HCT116 (cell line): ENCODE measurements around the gene CORO2B. TPM values are rescaled to one million over a fixed set of nuclear protein-coding genes. Genes with fewer than 3 reads are reported as not detected.
A peak's percentile ranks its signal among the peaks of the same experiment; 100 is the strongest.

Experiments
- ATAC-seq: fragments of 200-7000 bp; cut with Tn5 transposase; 2 replicates; pipeline ENCODE4 v1.9.1; 2020; ENCODE audit warnings: mild to moderate bottlenecking, moderate library complexity
- BruUV-seq: library from RNA; stranded (reverse); fragments of 400-500 nt; replicated peaks from 2 replicates; lab custom pipeline; 2021; lab: Mats Ljungman, UMichigan
- CTCF ChIA-PET: fragments of 300-600 bp; sonication (Branson Sonifier 250); formaldehyde crosslinking; loops from one replicate; lab custom pipeline; 2021; ENCODE audit warnings: antibody characterized with exemption; lab: Charles Lee
- POLR2A ChIA-PET: fragments of 300-600, 350-600 bp; sonication (Branson Sonifier 250); formaldehyde crosslinking; loops from one replicate; lab custom pipeline; 2021; ENCODE audit warnings: antibody characterized with exemption; lab: Charles Lee
- RAD21 ChIA-PET, 2 experiments: fragments of 300-600 bp; sonication (Branson Sonifier 250); formaldehyde crosslinking; loops; one replicate each; lab custom pipeline; 2023; ENCODE audit warnings: low total read pairs in 2 of 2; ENCODE audit not compliant: uncharacterized antibody in 2 of 2, unreplicated experiment in 2 of 2, low non-redundant PET in 1 of 2; lab: Charles Lee
- DNase-seq: peaks from one replicate; pipeline ENCODE4 v3.0.0-alpha.2; 2010; ENCODE audit warnings: low read depth, low spot score
- H2AFZ ChIP-seq: fragments of 200-600 bp; shearing (Covaris generic), sonication (generic); 2 replicates; pipeline ENCODE4 v1.6.1; 2017; ENCODE audit warnings: low read depth, mixed run types, mixed read lengths, antibody characterized with exemption, low read length; ENCODE audit not compliant: poor library complexity, severe bottlenecking
- H3K27ac ChIP-seq: 2 replicates; pipeline ENCODE4 v1.5.1; 2012; ENCODE audit warnings: low read depth, low read length
- H3K27me3 ChIP-seq: fragments of 200-600 bp; sonication (generic); 2 replicates; pipeline ENCODE4 v1.6.1; 2016; ENCODE audit warnings: mixed run types, low read length, mixed read lengths; ENCODE audit not compliant: insufficient read depth
- H3K36me3 ChIP-seq, 2 experiments: fragments of 200-500 bp in 1 of 2; fragments of 200-600 bp in 1 of 2; sonication (Bioruptor generic) in 1 of 2; sonication (generic) in 1 of 2; 2 replicates each; pipeline versions ENCODE4 v1.5.1 to v1.6.1; 2014 to 2016; ENCODE audit warnings: low read length in 2 of 2, inconsistent platforms in 1 of 2, mixed read lengths in 1 of 2, mixed run types in 1 of 2; ENCODE audit not compliant: insufficient read depth in 2 of 2, control insufficient read depth in 1 of 2
- H3K4me1 ChIP-seq, 2 experiments: fragments of 200-600 bp in 1 of 2; sonication (generic) in 1 of 2; 2 replicates each; pipeline versions ENCODE4 v1.5.1 to v1.6.1; 2012 to 2017; ENCODE audit warnings: low read length in 2 of 2, inconsistent platforms in 1 of 2, mild to moderate bottlenecking in 1 of 2, mixed read lengths in 1 of 2, mixed run types in 1 of 2, moderate library complexity in 1 of 2; ENCODE audit not compliant: insufficient read depth in 2 of 2, control insufficient read depth in 1 of 2
- H3K4me2 ChIP-seq: fragments of 200-600 bp; sonication (generic); 2 replicates; pipeline ENCODE4 v1.6.1; 2017; ENCODE audit warnings: mixed run types, low read length, mixed read lengths
- H3K4me3 ChIP-seq, 2 experiments: fragments of 200-600 bp in 1 of 2; sonication (generic) in 1 of 2; replicated peaks in 1 of 2; 2 replicates each; pipeline ENCODE4 v1.5.1; 2011 to 2016; ENCODE audit warnings: low read length in 2 of 2, control low read depth in 1 of 2, low read depth in 1 of 2, mild to moderate bottlenecking in 1 of 2, mixed read lengths in 1 of 2, mixed run types in 1 of 2
- H3K79me2 ChIP-seq: fragments of 200-600 bp; sonication (generic); 2 replicates; pipeline ENCODE4 v1.6.1; 2017; ENCODE audit warnings: mild to moderate bottlenecking, mixed run types, low read length, moderate library complexity, mixed read lengths; ENCODE audit not compliant: insufficient read depth
- H3K9ac ChIP-seq: fragments of 200-600 bp; sonication (generic); 2 replicates; pipeline ENCODE4 v1.6.1; 2016; ENCODE audit warnings: low read length, mixed read lengths
- H3K9me2 ChIP-seq: fragments of 200-600 bp; sonication (generic), shearing (Covaris generic); 2 replicates; pipeline ENCODE4 v1.6.1; 2017; ENCODE audit warnings: mixed run types, mild to moderate bottlenecking, moderate library complexity; ENCODE audit not compliant: insufficient read depth
- H3K9me3 ChIP-seq, 2 experiments: fragments of 200-500 bp in 1 of 2; fragments of 200-600 bp in 1 of 2; sonication (Bioruptor generic) in 1 of 2; sonication (generic) in 1 of 2; 2 replicates each; pipeline ENCODE4 v1.6.1; 2014 to 2017; ENCODE audit warnings: low read length in 2 of 2, mixed read lengths in 2 of 2, inconsistent platforms in 1 of 2, low read depth in 1 of 2, mild to moderate bottlenecking in 1 of 2, mixed run types in 1 of 2, moderate library complexity in 1 of 2; ENCODE audit not compliant: control insufficient read depth in 1 of 2, insufficient read depth in 1 of 2
- H4K20me1 ChIP-seq: fragments of 200-600 bp; sonication (generic), shearing (Covaris generic); 2 replicates; pipeline ENCODE4 v1.6.1; 2017; ENCODE audit warnings: mixed run types, mild to moderate bottlenecking, moderate library complexity; ENCODE audit not compliant: insufficient read depth
- CBX3 ChIP-seq: IDR thresholded peaks from 2 replicates; pipeline ENCODE4 v1.6.1; 2012; ENCODE audit warnings: low read depth
- EZH2 ChIP-seq: fragments of 200-600 bp; sonication (generic); IDR thresholded peaks from 2 replicates; pipeline ENCODE4 v1.6.1; 2017; ENCODE audit warnings: antibody characterized with exemption, mixed run types
- POLR2AphosphoS5 ChIP-seq: IDR thresholded peaks from 2 replicates; pipeline ENCODE4 v1.6.1; 2011; ENCODE audit warnings: mild to moderate bottlenecking, low read depth, low read length, moderate library complexity
- RAD21 ChIP-seq: IDR thresholded peaks from 2 replicates; pipeline ENCODE4 v1.6.1; 2012; ENCODE audit warnings: low read depth, mild to moderate bottlenecking
- SIN3A ChIP-seq: IDR thresholded peaks from 2 replicates; pipeline ENCODE4 v1.6.1; 2012; ENCODE audit warnings: low read depth
- SRF ChIP-seq: IDR thresholded peaks from 2 replicates; pipeline ENCODE4 v1.6.1; 2012; ENCODE audit warnings: low read depth
- YY1 ChIP-seq: IDR thresholded peaks from 2 replicates; pipeline ENCODE4 v1.6.1; 2011; ENCODE audit warnings: low read length, low read depth, moderate library complexity, mild to moderate bottlenecking; ENCODE audit not compliant: insufficient replicate concordance; ENCODE audit errors: extremely low read depth
- intact Hi-C: fragments of 100-400 bp; cut with micrococcal nuclease; formaldehyde crosslinking; loops from 2 replicates; pipeline ENCODE4 v1.10.0; 2022
- total RNA-seq: library from RNA; stranded (reverse); gene quantifications from one replicate; pipeline ENCODE4 v1.2.1, GENCODE V29; 2021; ENCODE audit not compliant: unreplicated experiment
- TF ChIP-seq, protein P1 (sequence below), 3 experiments: fragments of 200-600 bp in 1 of 3; sonication (generic) in 1 of 3; IDR thresholded peaks in 2 of 3; conservative IDR thresholded peaks in 1 of 3; 2 replicates each; pipeline ENCODE4 v1.5.1; 2012 to 2017; ENCODE audit warnings: low read depth in 2 of 3, low read length in 2 of 3, antibody characterized with exemption in 1 of 3, borderline replicate concordance in 1 of 3, control low read depth in 1 of 3, mild to moderate bottlenecking in 1 of 3, mixed read lengths in 1 of 3, mixed run types in 1 of 3, moderate library complexity in 1 of 3; ENCODE audit not compliant: insufficient read depth in 1 of 3

The CORO2B gene
- total RNA-seq, 1 experiment from 2014 or later: 2.8 TPM

DNA sequence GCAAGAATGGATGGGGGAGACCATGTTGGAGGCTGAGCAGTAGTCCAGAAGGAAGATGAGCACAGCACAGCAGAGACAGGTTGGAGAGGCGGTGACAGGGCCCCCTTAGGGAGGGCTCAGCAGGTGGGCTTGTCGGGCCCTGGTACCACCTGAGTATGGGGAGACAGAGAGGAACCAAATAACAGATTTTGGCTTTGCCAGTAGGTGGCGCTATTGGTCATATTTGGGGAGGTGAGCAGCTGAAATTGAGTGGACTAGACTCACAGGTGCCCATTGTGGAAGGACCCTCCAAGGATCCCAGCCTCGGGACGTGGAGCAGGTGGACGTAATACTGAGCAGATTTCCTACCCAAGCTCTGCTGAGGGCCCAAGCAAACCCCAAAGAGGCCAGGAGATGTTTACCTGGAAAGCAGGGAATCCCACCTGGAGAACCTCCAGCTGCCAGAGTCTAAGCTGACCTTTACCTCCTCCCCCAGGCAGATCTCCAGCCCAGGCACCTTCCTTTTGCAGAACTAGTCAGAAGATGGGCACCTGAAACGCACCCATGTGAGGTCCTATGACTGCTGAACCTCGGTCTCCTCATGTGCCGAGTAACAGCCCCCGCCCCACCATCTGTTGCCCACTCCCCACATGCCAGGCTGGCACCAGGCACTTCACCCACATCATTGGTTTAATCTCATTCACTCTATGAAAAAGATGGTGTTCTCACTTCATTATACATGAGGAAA, 24.6 kb upstream of the CORO2B start:
- TF ChIP-seq POLR2AphosphoS5: no peak
- no peak for TF ChIP-seq YY1
- TF ChIP-seq EZH2: no peak
- TF ChIP-seq, protein P1, sequence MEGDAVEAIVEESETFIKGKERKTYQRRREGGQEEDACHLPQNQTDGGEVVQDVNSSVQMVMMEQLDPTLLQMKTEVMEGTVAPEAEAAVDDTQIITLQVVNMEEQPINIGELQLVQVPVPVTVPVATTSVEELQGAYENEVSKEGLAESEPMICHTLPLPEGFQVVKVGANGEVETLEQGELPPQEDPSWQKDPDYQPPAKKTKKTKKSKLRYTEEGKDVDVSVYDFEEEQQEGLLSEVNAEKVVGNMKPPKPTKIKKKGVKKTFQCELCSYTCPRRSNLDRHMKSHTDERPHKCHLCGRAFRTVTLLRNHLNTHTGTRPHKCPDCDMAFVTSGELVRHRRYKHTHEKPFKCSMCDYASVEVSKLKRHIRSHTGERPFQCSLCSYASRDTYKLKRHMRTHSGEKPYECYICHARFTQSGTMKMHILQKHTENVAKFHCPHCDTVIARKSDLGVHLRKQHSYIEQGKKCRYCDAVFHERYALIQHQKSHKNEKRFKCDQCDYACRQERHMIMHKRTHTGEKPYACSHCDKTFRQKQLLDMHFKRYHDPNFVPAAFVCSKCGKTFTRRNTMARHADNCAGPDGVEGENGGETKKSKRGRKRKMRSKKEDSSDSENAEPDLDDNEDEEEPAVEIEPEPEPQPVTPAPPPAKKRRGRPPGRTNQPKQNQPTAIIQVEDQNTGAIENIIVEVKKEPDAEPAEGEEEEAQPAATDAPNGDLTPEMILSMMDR (IDR thresholded peaks at IDR 0.05 in 2 of 3, conservative IDR thresholded peaks at IDR 0.05 in 1 of 3; ENCODE audit: borderline replicate concordance in 1 of 3, insufficient read depth in 1 of 3, low read depth in 2 of 3, low read length in 2 of 3): peak; percentile 64 to 83 (median 68); a peak in 5 of 6 replicates
- TF ChIP-seq SIN3A: no peak
- TF ChIP-seq SRF: no peak
- peak; percentile 86 for TF ChIP-seq RAD21
- no peak for TF ChIP-seq CBX3
- intact Hi-C loops: loop anchor here (1.0 to 5.0 kb wide), 4 partner anchors 120 to 371 kb away; no protein-coding TSS in a partner anchor
- no peaks in the 10 kb centered on the region for H3K79me2 ChIP-seq
- H3K9ac ChIP-seq: no peak overlapping the region
- no peaks in the 10 kb centered on the region for H3K9me2 ChIP-seq
- no peak overlapping the region for H3K4me3 ChIP-seq
- H3K4me2 ChIP-seq: no peak overlapping the region
- no peak overlapping the region for H3K27ac ChIP-seq
- peaks cover 4% of the 10 kb centered on the region; the same call in 1 of the 2 replicates for H3K27me3 ChIP-seq
- RAD21 ChIA-PET: interaction anchor here (0.6 to 3.1 kb wide), 6 partner anchors 120 to 371 kb away, joined by 3 to 28 read pairs (median 6); no protein-coding TSS in a partner anchor
- POLR2A ChIA-PET: no interaction called here
- H3K9me3 ChIP-seq: no peaks in the 10 kb centered on the region
- no peaks in the 10 kb centered on the region for H3K36me3 ChIP-seq
- H4K20me1 ChIP-seq: no peaks in the 10 kb centered on the region
- DNase-seq: peak; percentile 54
- peak; percentile 84 for ATAC-seq
- BruUV-seq: no TSS peak
- CTCF ChIA-PET: interaction anchor here (0.8 to 3.9 kb wide), 16 partner anchors 9 to 480 kb away, joined by 3 to 98 read pairs (median 4); no protein-coding TSS in a partner anchor
- H3K4me1 ChIP-seq: peaks cover 0 to under 1% of the 10 kb centered on the region in 2 experiments; a peak in 1 of 4 replicates
- no peak overlapping the region for H2AFZ ChIP-seq
